RKO (cell line): ENCODE measurements around the gene CTAG1A.
"Not testable (repeated sequence)": the region's sequence is repeated elsewhere in the genome, so short reads cannot be mapped to it uniquely, and the experiment has no call there.

Source experiments
- DNase-seq: peaks from one replicate; pipeline ENCODE4 v3.0.0-alpha.2; 2016; ENCODE audit warnings: low spot score

The CTAG1A gene

GRCh38 chrX:154584585-154585183, at the start of gene CTAG1A:
Gene CTAG1A, plus strand, starts transcription at chrX:154585133. Its CDS starts 74 bp downstream, at chrX:154585207.
- DNase-seq = not testable (repeated sequence)

GRCh38 chrX:154535892-154536291, 49.0 kb upstream of the CTAG1A start:
- no peak for DNase-seq

- DNase-seq = no peak
Observed at GRCh38 chrX:154539077-154539476, 45.9 kb upstream of the CTAG1A start.

GRCh38 chrX:154540365-154540764, 44.6 kb upstream of the CTAG1A start:
- not testable (repeated sequence) for DNase-seq

- DNase-seq = no peak
Observed at GRCh38 chrX:154540897-154541535, 43.9 kb upstream of the CTAG1A start.

- DNase-seq = no peak
Observed at GRCh38 chrX:154541589-154541895, 43.4 kb upstream of the CTAG1A start.

GRCh38 chrX:154541896-154542722, 42.8 kb upstream of the CTAG1A start:
- peak; percentile 50 for DNase-seq

GRCh38 chrX:154542723-154543424, 42.1 kb upstream of the CTAG1A start:
- DNase-seq = no peak

GRCh38 chrX:154545673-154546274, 39.2 kb upstream of the CTAG1A start:
- DNase-seq = no peak

- DNase-seq = peak; percentile 54
Observed at GRCh38 chrX:154546354-154547244, 38.3 kb upstream of the CTAG1A start, which contains the start of gene G6PD. Gene G6PD, minus strand, starts transcription at chrX:154546846. Its CDS starts 691 bp downstream, at chrX:154546155.

- DNase-seq = peak; percentile 84
Observed at GRCh38 chrX:154547245-154548027, 37.5 kb upstream of the CTAG1A start, which contains the start of gene IKBKG. Gene IKBKG, plus strand, starts transcription at chrX:154547620. Its CDS starts 4,383 bp downstream, at chrX:154552003.

- DNase-seq = peak; percentile 40
Observed at GRCh38 chrX:154548028-154548316, 37.0 kb upstream of the CTAG1A start.

GRCh38 chrX:154549766-154550165, 35.2 kb upstream of the CTAG1A start:
- DNase-seq = no peak

- DNase-seq = not testable (repeated sequence)
Observed at GRCh38 chrX:154552112-154552806, 32.7 kb upstream of the CTAG1A start.

- DNase-seq = not testable (repeated sequence)
Observed at GRCh38 chrX:154558060-154558690, 26.8 kb upstream of the CTAG1A start.

GRCh38 chrX:154558896-154559295, 26.0 kb upstream of the CTAG1A start:
- not testable (repeated sequence) for DNase-seq

- not testable (repeated sequence) for DNase-seq
Observed at GRCh38 chrX:154560326-154560725, 24.6 kb upstream of the CTAG1A start.

- not testable (repeated sequence) for DNase-seq
Observed at GRCh38 chrX:154562295-154562694, 22.6 kb upstream of the CTAG1A start.

GRCh38 chrX:154570361-154570760, 14.6 kb upstream of the CTAG1A start:
- not testable (repeated sequence) for DNase-seq
